Trophoblast cell (in vitro differentiated cells and primary cell): ENCODE data around the gene INHA.

Experiments
- DNase-seq, 2 donors: peaks; one replicate each; pipeline ENCODE4 v3.0.0-alpha.2; 2016
- H2AFZ ChIP-seq: 2 replicates; pipeline ENCODE4 v1.6.1; 2013; ENCODE audit warnings: low read length, moderate library complexity, mild to moderate bottlenecking; ENCODE audit not compliant: insufficient read depth, poor library complexity
- H2AK5ac ChIP-seq: 2 replicates; pipeline ENCODE4 v1.6.1; 2013; ENCODE audit warnings: mild to moderate bottlenecking, low read length
- H2BK120ac ChIP-seq: 2 replicates; pipeline ENCODE4 v1.6.1; 2013; ENCODE audit warnings: low read length, mild to moderate bottlenecking, moderate library complexity; ENCODE audit not compliant: insufficient read depth, poor library complexity
- H2BK12ac ChIP-seq: 2 replicates; pipeline ENCODE4 v1.6.1; 2013; ENCODE audit warnings: mild to moderate bottlenecking, low read length, moderate library complexity
- H2BK5ac ChIP-seq: 2 replicates; pipeline ENCODE4 v1.6.1; 2013; ENCODE audit warnings: low read length, low read depth, moderate library complexity, mild to moderate bottlenecking; ENCODE audit not compliant: poor library complexity
- H3K14ac ChIP-seq: 2 replicates; pipeline ENCODE4 v1.6.1; 2013; ENCODE audit warnings: mild to moderate bottlenecking, low read length
- H3K18ac ChIP-seq: 2 replicates; pipeline ENCODE4 v1.6.1; 2013; ENCODE audit warnings: mild to moderate bottlenecking, low read length
- H3K23ac ChIP-seq: 2 replicates; pipeline ENCODE4 v1.6.1; 2013; ENCODE audit warnings: low read length
- H3K27ac ChIP-seq: 2 replicates; pipeline ENCODE4 v1.5.1; 2013; ENCODE audit warnings: low read depth, mild to moderate bottlenecking, inconsistent platforms, low read length, moderate library complexity
- H3K27me3 ChIP-seq: 2 replicates; pipeline ENCODE4 v1.6.1; 2013; ENCODE audit warnings: inconsistent platforms, mild to moderate bottlenecking, low read length, moderate library complexity; ENCODE audit not compliant: insufficient read depth
- H3K36me3 ChIP-seq, 2 experiments: 1 replicate in 1 of 2; 2 replicates in 1 of 2; pipeline ENCODE4 v1.6.1; 2013; ENCODE audit warnings: low read length in 2 of 2, mild to moderate bottlenecking in 2 of 2, moderate library complexity in 1 of 2; ENCODE audit not compliant: insufficient read depth in 2 of 2, control insufficient read depth in 1 of 2
- H3K4ac ChIP-seq: 2 replicates; pipeline ENCODE4 v1.6.1; 2013; ENCODE audit warnings: low read depth, mild to moderate bottlenecking, low read length, moderate library complexity
- H3K4me1 ChIP-seq, 2 experiments: 1 replicate in 1 of 2; 2 replicates in 1 of 2; pipeline ENCODE4 v1.6.1; 2013; ENCODE audit warnings: low read length in 2 of 2, mild to moderate bottlenecking in 2 of 2, moderate library complexity in 1 of 2; ENCODE audit not compliant: insufficient read depth in 2 of 2, control insufficient read depth in 1 of 2
- H3K4me2 ChIP-seq: 2 replicates; pipeline ENCODE4 v1.6.1; 2013; ENCODE audit warnings: inconsistent platforms, mild to moderate bottlenecking, low read length, moderate library complexity
- H3K4me3 ChIP-seq: 2 replicates; pipeline ENCODE4 v1.5.1; 2013; ENCODE audit warnings: mild to moderate bottlenecking, low read depth, low read length, inconsistent platforms
- H3K79me1 ChIP-seq: one replicate; pipeline ENCODE4 v1.6.1; 2013; ENCODE audit warnings: low read length
- H3K79me2 ChIP-seq: 2 replicates; pipeline ENCODE4 v1.6.1; 2013; ENCODE audit warnings: low read length, mild to moderate bottlenecking; ENCODE audit not compliant: control insufficient read depth, insufficient read depth, poor library complexity
- H3K9ac ChIP-seq: 2 replicates; pipeline ENCODE4 v1.6.1; 2013; ENCODE audit warnings: mild to moderate bottlenecking, low read length
- H3K9me3 ChIP-seq: 2 replicates; pipeline ENCODE4 v1.6.1; 2013; ENCODE audit warnings: low read depth, mild to moderate bottlenecking, control low read depth, inconsistent platforms, low read length; ENCODE audit not compliant: insufficient read depth
- H4K12ac ChIP-seq: 2 replicates; pipeline ENCODE4 v1.6.1; 2013; ENCODE audit warnings: low read depth, mild to moderate bottlenecking, low read length, moderate library complexity
- H4K8ac ChIP-seq: 2 replicates; pipeline ENCODE4 v1.6.1; 2013; ENCODE audit warnings: low read depth, mild to moderate bottlenecking, low read length, moderate library complexity
- H4K91ac ChIP-seq: one replicate; pipeline ENCODE4 v1.6.1; 2013; ENCODE audit warnings: low read depth, mild to moderate bottlenecking, low read length, moderate library complexity
- WGBS: extraction: QIAGEN DNeasy Blood & Tissue Kit; methylation state at CpG from one replicate; pipeline ENCODE4 v1.1.7; 2013; ENCODE audit warnings: missing lambda C conversion rate; ENCODE audit not compliant: insufficient read length, insufficient coverage; ENCODE audit errors: extremely low coverage; 5-methylcytosine and 5-hydroxymethylcytosine counted together

INHA gene

GRCh38 chr2:219612577-219613286, 40.6 kb downstream of the INHA start:
- WGBS = no CpG with 5 or more reads among the region's 15 CpGs
- no peak overlapping the region for H3K14ac ChIP-seq

GRCh38 chr2:219613461-219614070, 41.5 kb downstream of the INHA start:
- WGBS = 100% methylated on average over 1 of the region's 11 CpGs
- no peak overlapping the region for H3K18ac ChIP-seq

More at GRCh38 chr2:219612577-219613286, 40.6 kb downstream of the INHA start:
- H4K8ac ChIP-seq = no peak overlapping the region
- no peak overlapping the region for H3K4ac ChIP-seq
- H3K79me2 ChIP-seq = no peaks in the 10 kb centered on the region
- H3K4me1 ChIP-seq = no peaks in the 10 kb centered on the region
- H3K23ac ChIP-seq = no peak overlapping the region
- H3K27ac ChIP-seq = no peak overlapping the region
- no peak overlapping the region for H2BK120ac ChIP-seq
- no peak overlapping the region for H3K4me2 ChIP-seq
- H3K18ac ChIP-seq = no peak overlapping the region
- no peaks in the 10 kb centered on the region for H3K79me1 ChIP-seq
- no peak overlapping the region for H2AFZ ChIP-seq
- H4K91ac ChIP-seq = no peak overlapping the region
- no peak for DNase-seq
- no peak overlapping the region for H2BK5ac ChIP-seq
- peaks cover 34 to 42% of the 10 kb centered on the region in 2 experiments for H3K36me3 ChIP-seq
- no peak overlapping the region for H4K12ac ChIP-seq
- H3K9ac ChIP-seq = no peak overlapping the region
- no peak overlapping the region for H2AK5ac ChIP-seq
- no peak overlapping the region for H2BK12ac ChIP-seq
- H3K27me3 ChIP-seq = no peaks in the 10 kb centered on the region
- no peak overlapping the region for H3K4me3 ChIP-seq
- peaks cover 4% of the 10 kb centered on the region for H3K9me3 ChIP-seq

GRCh38 chr2:219614076-219614860, 42.2 kb downstream of the INHA start:
- Histone ChIP-seq H3K9me3 (peaks cover 4% of the 10 kb centered on the region), H3K79me2 (no peaks in the 10 kb centered on the region), H2AK5ac (no peak overlapping the region), H3K4ac (no peak overlapping the region), H2AFZ (no peak overlapping the region), H2BK5ac (no peak overlapping the region), H3K27ac (no peak overlapping the region), H2BK12ac (no peak overlapping the region), H3K18ac (no peak overlapping the region), H4K91ac (no peak overlapping the region), H3K4me2 (no peak overlapping the region), H3K9ac (no peak overlapping the region), H4K8ac (no peak overlapping the region), H3K4me1 (no peaks in the 10 kb centered on the region), H3K23ac (no peak overlapping the region), H2BK120ac (no peak overlapping the region), H3K14ac (no peak overlapping the region), H4K12ac (no peak overlapping the region), H3K27me3 (no peaks in the 10 kb centered on the region), H3K4me3 (no peak overlapping the region), H3K79me1 (no peaks in the 10 kb centered on the region), H3K36me3 (peaks cover 21 to 27% of the 10 kb centered on the region in 2 experiments)
- no CpG with 5 or more reads among the region's 11 CpGs for WGBS
- no peak for DNase-seq

More at GRCh38 chr2:219613461-219614070, 41.5 kb downstream of the INHA start:
- Histone ChIP-seq H3K4me1 (no peaks in the 10 kb centered on the region), H2AFZ (no peak overlapping the region), H2BK120ac (no peak overlapping the region), H3K23ac (no peak overlapping the region), H4K91ac (no peak overlapping the region), H2BK5ac (no peak overlapping the region), H3K27me3 (no peaks in the 10 kb centered on the region), H3K4ac (no peak overlapping the region), H3K9me3 (peaks cover 4% of the 10 kb centered on the region), H2AK5ac (no peak overlapping the region), H2BK12ac (no peak overlapping the region), H3K4me2 (no peak overlapping the region), H4K8ac (no peak overlapping the region), H3K79me1 (no peaks in the 10 kb centered on the region), H4K12ac (no peak overlapping the region), H3K9ac (no peak overlapping the region), H3K27ac (no peak overlapping the region), H3K4me3 (no peak overlapping the region), H3K36me3 (peaks cover 27 to 34% of the 10 kb centered on the region in 2 experiments), H3K14ac (no peak overlapping the region), H3K79me2 (no peaks in the 10 kb centered on the region)
- DNase-seq = no peak

- Histone ChIP-seq H3K79me1 (no peaks in the 10 kb centered on the region), H3K27ac (no peak overlapping the region), H3K18ac (no peak overlapping the region), H4K12ac (no peak overlapping the region), H3K4ac (no peak overlapping the region), H3K23ac (no peak overlapping the region), H4K91ac (no peak overlapping the region), H3K14ac (no peak overlapping the region), H3K9me3 (peaks cover 4% of the 10 kb centered on the region), H3K79me2 (no peaks in the 10 kb centered on the region), H2AK5ac (no peak overlapping the region), H3K9ac (no peak overlapping the region), H2BK12ac (no peak overlapping the region), H2BK120ac (no peak overlapping the region), H2BK5ac (no peak overlapping the region), H4K8ac (no peak overlapping the region), H3K4me1 (no peaks in the 10 kb centered on the region), H2AFZ (no peak overlapping the region), H3K36me3 (peaks cover 20 to 25% of the 10 kb centered on the region in 2 experiments), H3K4me2 (no peak overlapping the region), H3K4me3 (no peak overlapping the region), H3K27me3 (no peaks in the 10 kb centered on the region)
- no peak for DNase-seq
- no CpG with 5 or more reads among the region's 11 CpGs for WGBS
These were observed 42.9 kb downstream of the INHA start for GRCh38 chr2:219615036-219615435.
